Endothelial cell of umbilical vein (primary cell): ENCODE data around the gene MECP2. TPM values are rescaled to one million over a fixed set of nuclear protein-coding genes. Genes with fewer than 3 reads are reported as not detected.

Experiments used
- BruUV-seq: library from RNA; stranded (reverse); fragments of 400-500 nt; replicated peaks from 2 replicates; lab custom pipeline; 2021; lab: Mats Ljungman, UMichigan
- CTCF ChIA-PET: fragments of 300-600, 350-600 bp; sonication (Branson Sonifier 250); formaldehyde crosslinking; loops from one replicate; lab custom pipeline; 2021; ENCODE audit warnings: antibody characterized with exemption, inconsistent platforms; lab: Charles Lee
- POLR2A ChIA-PET: fragments of 300-600, 350-600 bp; sonication (Branson Sonifier 250); formaldehyde crosslinking; loops from one replicate; lab custom pipeline; 2021; ENCODE audit warnings: antibody characterized with exemption, inconsistent platforms; lab: Charles Lee
- DNase-seq: peaks from one replicate; pipeline ENCODE4 v3.0.0-alpha.2; 2011; ENCODE audit warnings: low read depth, low spot score
- FAIRE-seq: peaks from 2 replicates; lab custom pipeline; 2011; peaks lifted over from hg19 to GRCh38; lab: Jason Lieb, UNC
- H2AFZ ChIP-seq: 2 replicates; pipeline ENCODE4 v1.6.0; 2012; ENCODE audit warnings: low read depth, low read length, control low read depth, inconsistent platforms
- H3K27ac ChIP-seq: 2 replicates; pipeline ENCODE4 v1.5.1; 2011; ENCODE audit warnings: low read depth, mild to moderate bottlenecking, control low read depth, low read length, moderate library complexity; ENCODE audit not compliant: insufficient read depth
- H3K27me3 ChIP-seq, 2 experiments: 2 replicates each; pipeline versions ENCODE4 v1.6.0 to v1.6.1; 2011; ENCODE audit warnings: low read length in 2 of 2, mixed read lengths in 1 of 2; ENCODE audit not compliant: control insufficient read depth in 2 of 2, insufficient read depth in 2 of 2
- H3K36me3 ChIP-seq, 2 experiments: 2 replicates in 1 of 2; 3 replicates in 1 of 2; pipeline ENCODE4 v1.5.1; 2011; ENCODE audit warnings: low read length in 2 of 2, mild to moderate bottlenecking in 1 of 2, moderate library complexity in 1 of 2; ENCODE audit not compliant: control insufficient read depth in 2 of 2, insufficient read depth in 2 of 2; ENCODE audit errors: extremely low read depth in 1 of 2
- H3K4me1 ChIP-seq: 3 replicates; pipeline ENCODE4 v1.5.1; 2011; ENCODE audit warnings: mild to moderate bottlenecking, low read length; ENCODE audit not compliant: control insufficient read depth, insufficient read depth; ENCODE audit errors: extremely low read depth
- H3K4me2 ChIP-seq: 2 replicates; pipeline ENCODE4 v1.6.1; 2011; ENCODE audit warnings: low read length, control low read depth, mixed read lengths; ENCODE audit not compliant: insufficient read depth
- H3K4me3 ChIP-seq, 3 experiments: fragments of 200-600 bp in 1 of 3; sonication (generic), shearing (Covaris generic) in 1 of 3; replicated peaks in 1 of 3; 2 replicates each; pipeline ENCODE4 v1.5.1; 2011 to 2016; ENCODE audit warnings: control low read depth in 3 of 3, low read length in 3 of 3, mild to moderate bottlenecking in 2 of 3, inconsistent platforms in 1 of 3, low read depth in 1 of 3, moderate library complexity in 1 of 3; ENCODE audit not compliant: insufficient read depth in 1 of 3
- H3K79me2 ChIP-seq: 2 replicates; pipeline ENCODE4 v1.6.0; 2012; ENCODE audit warnings: low read length, inconsistent platforms; ENCODE audit not compliant: control insufficient read depth, insufficient read depth
- H3K9ac ChIP-seq: replicated peaks from 2 replicates; pipeline ENCODE3; 2011; ENCODE audit warnings: low read length, control low read depth; ENCODE audit not compliant: insufficient read depth; ENCODE audit errors: extremely low read depth
- H3K9me1 ChIP-seq: replicated peaks from 3 replicates; pipeline ENCODE4 v1.6.0; 2011; ENCODE audit warnings: mild to moderate bottlenecking, low read length; ENCODE audit not compliant: control insufficient read depth, insufficient read depth; ENCODE audit errors: extremely low read depth
- H3K9me3 ChIP-seq: replicated peaks from 2 replicates; pipeline ENCODE4 v1.5.1; 2012; ENCODE audit warnings: low read length, inconsistent platforms; ENCODE audit not compliant: control insufficient read depth, insufficient read depth
- H4K20me1 ChIP-seq: replicated peaks from 2 replicates; pipeline ENCODE3; 2011; ENCODE audit warnings: mild to moderate bottlenecking, low read length; ENCODE audit not compliant: control insufficient read depth, insufficient read depth; ENCODE audit errors: extremely low read depth
- EZH2 ChIP-seq: IDR thresholded peaks from 2 replicates; pipeline ENCODE4 v1.6.1; 2012; ENCODE audit warnings: borderline replicate concordance, low read depth, mild to moderate bottlenecking, moderate library complexity, low read length, inconsistent platforms; ENCODE audit not compliant: severe bottlenecking
- FOS ChIP-seq: IDR thresholded peaks from 2 replicates; pipeline ENCODE4 v1.6.1; 2011; ENCODE audit warnings: mild to moderate bottlenecking, low read length, moderate library complexity, borderline replicate concordance; ENCODE audit not compliant: insufficient read depth
- GATA2 ChIP-seq: IDR thresholded peaks from 2 replicates; pipeline ENCODE4 v1.7.0; 2011; ENCODE audit warnings: low read depth, mild to moderate bottlenecking, moderate library complexity, mixed read lengths, low read length; ENCODE audit not compliant: insufficient read length, insufficient read depth
- JUN ChIP-seq: IDR thresholded peaks from 2 replicates; pipeline ENCODE4 v1.6.1; 2011; ENCODE audit warnings: borderline replicate concordance, low read depth; ENCODE audit not compliant: insufficient read length, insufficient read depth
- MYC ChIP-seq: IDR thresholded peaks from one replicate; pipeline ENCODE4 v1.6.1; 2011; ENCODE audit warnings: mild to moderate bottlenecking, low read depth, low read length
- POLR2A ChIP-seq: IDR thresholded peaks from 2 replicates; pipeline ENCODE4 v1.6.1; 2012; ENCODE audit warnings: low read depth, mild to moderate bottlenecking, control low read depth, low read length
- POLR2AphosphoS5 ChIP-seq: IDR thresholded peaks from 2 replicates; pipeline ENCODE4 v1.6.1; 2012; ENCODE audit warnings: low read depth, mild to moderate bottlenecking, control low read depth, low read length, moderate library complexity; ENCODE audit not compliant: insufficient read depth
- dilution Hi-C: fragments of 300-500 bp; cut with MboI; formaldehyde crosslinking; loops from one replicate; pipeline ENCODE4 v1.15.0; 2019; ENCODE audit warnings: low sequenced_read_pairs; ENCODE audit not compliant: extremely low pct_ligation_motif_present
- intact Hi-C: fragments of 100-400 bp; cut with micrococcal nuclease; formaldehyde crosslinking; loops from one replicate; pipeline ENCODE4 v1.10.0; 2022
- polyA plus RNA-seq, 4 experiments: library from polyadenylated mRNA; depleted of rRNA in 3 of 4; stranded (reverse) in 3 of 4; unstranded in 1 of 4; fragments of >200 nt; gene quantifications; 2 replicates each; pipeline versions ENCODE4 v1.2.1 to v1.2.3, GENCODE V29; 2011 to 2012; ENCODE audit warnings: missing spikeins in 1 of 4
- total RNA-seq: library from RNA; stranded (reverse); gene quantifications from 2 replicates; pipeline ENCODE4 v1.2.3, GENCODE V29; 2021
- TF ChIP-seq, protein P1 (sequence below): IDR thresholded peaks from 2 replicates; pipeline ENCODE4 v1.6.1; 2011; ENCODE audit not compliant: insufficient read depth, insufficient read length
- TF ChIP-seq, protein P2 (sequence below), 2 donors: IDR thresholded peaks; 1 replicate in 1 of 2; 2 replicates in 1 of 2; pipeline ENCODE4 v1.5.1; 2011; ENCODE audit warnings: low read length in 2 of 2, mild to moderate bottlenecking in 2 of 2, moderate library complexity in 2 of 2, control low read depth in 1 of 2, inconsistent platforms in 1 of 2, low read depth in 1 of 2; ENCODE audit not compliant: insufficient read depth in 1 of 2; ENCODE audit errors: extremely low read depth in 1 of 2

Gene MECP2
- total and polyA plus RNA-seq, 2 donors (not counting 3 experiments of a cell fraction or from before 2014, with no cell fraction given): 9.0 to 45.3 TPM

DNA sequence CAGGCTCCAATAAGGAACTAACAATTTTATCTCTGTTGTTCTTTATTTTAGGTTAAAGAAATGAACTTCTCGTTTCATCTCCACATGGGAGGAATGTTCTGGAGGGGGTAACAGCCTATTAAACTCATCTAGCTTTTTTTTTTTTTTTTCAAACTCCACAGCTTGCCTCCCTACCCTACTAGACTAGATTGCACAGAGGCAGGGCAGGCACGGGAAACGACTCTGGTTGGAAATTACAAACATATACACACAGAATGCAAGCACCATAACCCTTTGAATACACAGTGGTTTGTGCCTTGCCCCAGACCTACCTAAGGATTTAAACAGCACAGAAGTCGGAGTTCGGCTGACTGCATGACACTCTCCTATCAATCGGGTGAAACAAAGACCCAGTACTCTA lies 2.7 kb downstream of the MECP2 start:
- Histone ChIP-seq H3K9me1 (no peaks in the 10 kb centered on the region), H3K79me2 (peaks cover 63% of the 10 kb centered on the region), H4K20me1 (peaks cover 5% of the 10 kb centered on the region), H3K27me3 (peaks cover 0 to 3% of the 10 kb centered on the region in 2 experiments), H3K27ac (no peak overlapping the region), H3K9ac (no peak overlapping the region), H3K4me3 (no peak overlapping the region), H2AFZ (no peak overlapping the region), H3K4me1 (peaks cover 24% of the 10 kb centered on the region), H3K9me3 (no peaks in the 10 kb centered on the region), H3K4me2 (peak overlapping the region; percentile 88), H3K36me3 (peaks cover 0 to 2% of the 10 kb centered on the region in 2 experiments)
- TF ChIP-seq FOS: no peak
- TF ChIP-seq, protein P1, sequence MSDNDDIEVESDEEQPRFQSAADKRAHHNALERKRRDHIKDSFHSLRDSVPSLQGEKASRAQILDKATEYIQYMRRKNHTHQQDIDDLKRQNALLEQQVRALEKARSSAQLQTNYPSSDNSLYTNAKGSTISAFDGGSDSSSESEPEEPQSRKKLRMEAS: no peak
- TF ChIP-seq GATA2: no peak
- ChIA-PET CTCF (interaction anchor here (1.2 to 1.4 kb wide), 2 partner anchors 11 to 44 kb away, joined by 3 read pairs; no protein-coding TSS in a partner anchor), POLR2A (no interaction called here)
- BruUV-seq: no TSS peak
- DNase-seq (no peak), FAIRE-seq (no peak)
- dilution Hi-C loops (no loop called here), intact Hi-C loops (no loop called here)

DNA sequence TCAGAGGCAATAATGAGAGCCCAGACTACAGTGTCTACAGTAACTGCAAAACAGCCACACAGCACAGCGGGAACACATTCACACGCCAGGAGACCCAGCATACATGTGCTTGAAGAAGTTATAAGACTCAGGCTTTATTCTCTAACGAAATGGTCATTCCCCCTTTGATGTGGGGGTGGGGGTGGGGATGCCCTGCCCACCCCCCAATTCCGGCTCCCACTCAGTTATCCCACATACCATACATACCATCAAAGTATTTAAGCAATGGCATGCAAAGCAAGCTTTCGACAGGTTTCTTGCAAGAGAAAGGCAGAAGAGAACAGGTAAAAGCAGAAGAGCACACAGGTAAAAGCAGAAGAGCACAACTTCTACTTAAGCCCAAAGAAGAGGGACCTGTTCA lies 3.6 kb downstream of the MECP2 start:
- TF ChIP-seq POLR2AphosphoS5 (no peak), JUN (no peak), MYC (no peak), FOS (no peak), GATA2 (no peak), POLR2A (no peak), EZH2 (no peak)
- TF ChIP-seq, protein P2, sequence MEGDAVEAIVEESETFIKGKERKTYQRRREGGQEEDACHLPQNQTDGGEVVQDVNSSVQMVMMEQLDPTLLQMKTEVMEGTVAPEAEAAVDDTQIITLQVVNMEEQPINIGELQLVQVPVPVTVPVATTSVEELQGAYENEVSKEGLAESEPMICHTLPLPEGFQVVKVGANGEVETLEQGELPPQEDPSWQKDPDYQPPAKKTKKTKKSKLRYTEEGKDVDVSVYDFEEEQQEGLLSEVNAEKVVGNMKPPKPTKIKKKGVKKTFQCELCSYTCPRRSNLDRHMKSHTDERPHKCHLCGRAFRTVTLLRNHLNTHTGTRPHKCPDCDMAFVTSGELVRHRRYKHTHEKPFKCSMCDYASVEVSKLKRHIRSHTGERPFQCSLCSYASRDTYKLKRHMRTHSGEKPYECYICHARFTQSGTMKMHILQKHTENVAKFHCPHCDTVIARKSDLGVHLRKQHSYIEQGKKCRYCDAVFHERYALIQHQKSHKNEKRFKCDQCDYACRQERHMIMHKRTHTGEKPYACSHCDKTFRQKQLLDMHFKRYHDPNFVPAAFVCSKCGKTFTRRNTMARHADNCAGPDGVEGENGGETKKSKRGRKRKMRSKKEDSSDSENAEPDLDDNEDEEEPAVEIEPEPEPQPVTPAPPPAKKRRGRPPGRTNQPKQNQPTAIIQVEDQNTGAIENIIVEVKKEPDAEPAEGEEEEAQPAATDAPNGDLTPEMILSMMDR (IDR thresholded peaks at IDR 0.05; ENCODE audit: extremely low read depth in 1 of 2, insufficient read depth in 1 of 2, low read depth in 1 of 2, low read length in 2 of 2): no peak
- TF ChIP-seq, protein P1: no peak
- intact Hi-C loops (no loop called here), dilution Hi-C loops (no loop called here)
- ChIA-PET POLR2A (no interaction called here), CTCF (interaction anchor here (0.7 to 1.2 kb wide), 2 partner anchors 11 to 45 kb away, joined by 3 read pairs; no protein-coding TSS in a partner anchor)
- Histone ChIP-seq H3K79me2 (peaks cover 68% of the 10 kb centered on the region), H3K4me2 (peak overlapping the region; percentile 50), H3K9ac (no peak overlapping the region), H2AFZ (no peak overlapping the region), H3K4me3 (no peak overlapping the region), H4K20me1 (peaks cover 5% of the 10 kb centered on the region), H3K27me3 (no peaks in the 10 kb centered on the region), H3K36me3 (peaks cover 0 to 2% of the 10 kb centered on the region in 2 experiments), H3K27ac (no peak overlapping the region), H3K9me3 (no peaks in the 10 kb centered on the region), H3K4me1 (peaks cover 24% of the 10 kb centered on the region), H3K9me1 (no peaks in the 10 kb centered on the region)
- no peak for DNase-seq
- no TSS peak for BruUV-seq
- no peak for FAIRE-seq
